ENCODE data around the gene COL28A1.

DNA sequence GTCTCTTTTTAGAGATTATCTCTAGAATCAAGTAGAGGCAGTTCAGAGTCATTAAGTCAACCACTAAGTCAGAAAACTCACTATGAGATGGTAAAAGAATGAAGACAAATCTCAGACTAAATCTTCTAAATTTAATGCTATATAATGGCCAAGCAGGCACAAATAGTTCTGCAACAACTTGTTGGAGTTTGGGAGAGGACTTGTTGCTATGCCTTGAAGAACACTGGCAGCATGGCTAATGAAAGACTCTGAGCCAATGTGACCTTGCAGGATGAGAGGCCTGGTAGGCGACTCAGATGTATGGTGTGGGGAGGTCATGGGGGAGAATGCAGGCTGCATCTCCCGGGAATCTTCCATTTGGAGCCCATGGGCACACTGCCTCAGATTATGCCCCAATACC, 224.7 kb downstream of the COL28A1 start:
- TF ChIP-seq, protein P1, sequence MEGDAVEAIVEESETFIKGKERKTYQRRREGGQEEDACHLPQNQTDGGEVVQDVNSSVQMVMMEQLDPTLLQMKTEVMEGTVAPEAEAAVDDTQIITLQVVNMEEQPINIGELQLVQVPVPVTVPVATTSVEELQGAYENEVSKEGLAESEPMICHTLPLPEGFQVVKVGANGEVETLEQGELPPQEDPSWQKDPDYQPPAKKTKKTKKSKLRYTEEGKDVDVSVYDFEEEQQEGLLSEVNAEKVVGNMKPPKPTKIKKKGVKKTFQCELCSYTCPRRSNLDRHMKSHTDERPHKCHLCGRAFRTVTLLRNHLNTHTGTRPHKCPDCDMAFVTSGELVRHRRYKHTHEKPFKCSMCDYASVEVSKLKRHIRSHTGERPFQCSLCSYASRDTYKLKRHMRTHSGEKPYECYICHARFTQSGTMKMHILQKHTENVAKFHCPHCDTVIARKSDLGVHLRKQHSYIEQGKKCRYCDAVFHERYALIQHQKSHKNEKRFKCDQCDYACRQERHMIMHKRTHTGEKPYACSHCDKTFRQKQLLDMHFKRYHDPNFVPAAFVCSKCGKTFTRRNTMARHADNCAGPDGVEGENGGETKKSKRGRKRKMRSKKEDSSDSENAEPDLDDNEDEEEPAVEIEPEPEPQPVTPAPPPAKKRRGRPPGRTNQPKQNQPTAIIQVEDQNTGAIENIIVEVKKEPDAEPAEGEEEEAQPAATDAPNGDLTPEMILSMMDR (IDR thresholded peaks at IDR 0.05; ENCODE audit: low read length), result no peak
- no peak for TF ChIP-seq EZH2 (IDR thresholded peaks at IDR 0.05; ENCODE audit: borderline replicate concordance, low read length)

Data from OCI-LY1 (cell line).